SHP77 treated with DMSO at 0.1 percent for 48 hours (cell line): ENCODE data around the gene CD58.

Experiments
- DNase-seq: peaks from one replicate; lab custom pipeline; 2025; lab: John Stamatoyannopoulos, UW

Gene CD58

GRCh38 chr1:116466810-116467557 is 103.8 kb downstream of the CD58 start:
- DNase-seq = no peak

GRCh38 chr1:116465845-116466685 is 104.8 kb downstream of the CD58 start:
- DNase-seq = no peak

- DNase-seq = no peak
Observed at GRCh38 chr1:116465477-116465844, 105.4 kb downstream of the CD58 start.
